Coronary artery (tissue), 2 donors: ENCODE data around the gene MCEE.
"Not testable (repeated sequence)": the region's sequence is repeated elsewhere in the genome, so short reads cannot be mapped to it uniquely, and the experiment has no call there.

Experiments
- DNase-seq: peaks from one replicate; pipeline ENCODE4 v3.0.0-alpha.2; 2017; ENCODE audit warnings: low spot score
- H3K27ac ChIP-seq, 2 donors: fragments of 200-600 bp; sonication (generic); one replicate each; pipeline ENCODE4 v1.5.1; 2016 to 2019
- H3K4me3 ChIP-seq: fragments of 200-600 bp; sonication (generic); 2 replicates; pipeline ENCODE4 v1.5.1; 2016; ENCODE audit warnings: mild to moderate bottlenecking, moderate library complexity
- TF ChIP-seq, protein P1 (sequence below): fragments of 200-600 bp; sonication (generic); IDR thresholded peaks from one replicate; pipeline ENCODE4 v1.5.1; 2019; ENCODE audit warnings: antibody characterized with exemption

Gene MCEE

DNA sequence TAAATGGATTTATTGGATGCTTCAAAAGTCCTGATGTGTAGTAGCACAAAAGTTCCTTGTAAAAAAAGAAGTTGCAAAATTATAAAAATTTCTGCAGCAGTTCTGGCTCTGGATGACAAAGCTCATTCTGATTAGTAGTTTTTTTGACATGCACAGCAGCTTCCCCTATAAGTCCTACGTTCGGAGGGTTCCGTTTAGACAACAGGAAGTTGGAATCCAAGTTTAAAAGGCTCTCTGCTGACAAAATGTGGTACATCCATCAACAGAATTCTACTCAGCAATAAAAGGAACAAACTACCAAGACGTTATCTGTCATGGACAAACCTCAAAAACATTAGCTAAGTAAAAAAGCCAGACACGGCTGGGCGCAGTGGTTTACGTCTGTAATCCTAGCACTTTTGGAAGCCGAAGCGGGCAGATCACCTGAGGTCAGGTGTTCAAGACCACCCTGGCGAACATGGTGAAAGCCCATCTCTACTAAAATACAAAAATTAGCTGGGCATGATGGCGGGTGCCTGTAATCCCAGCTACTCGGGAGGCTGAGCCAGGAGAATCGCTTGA lies 46.2 kb downstream of the MCEE start:
- peak overlapping the region; percentile 53 for H3K4me3 ChIP-seq
- H3K27ac ChIP-seq = peak overlapping the region in 1 of 2 donors; percentile 56
- not testable (repeated sequence) for DNase-seq

DNA sequence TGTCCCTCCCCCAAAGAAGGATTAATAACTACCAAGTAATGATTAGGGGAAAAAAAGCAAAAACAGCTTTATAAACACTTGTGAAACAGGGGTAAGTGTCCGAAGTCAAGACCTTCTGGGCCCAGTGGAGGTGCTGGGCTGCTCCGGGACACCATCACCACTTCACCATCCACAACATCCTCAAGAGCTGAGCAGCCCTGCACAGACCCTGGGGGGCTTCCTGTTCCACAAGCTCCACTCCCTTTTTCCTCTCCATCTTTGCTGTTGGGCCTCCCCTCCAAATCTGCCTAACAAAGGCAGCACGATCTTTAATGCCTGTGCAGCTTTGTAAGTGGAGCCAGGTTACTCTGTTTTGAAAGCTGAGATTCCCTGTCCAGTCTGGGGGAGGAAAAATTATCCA lies 46.7 kb downstream of the MCEE start:
- H3K27ac ChIP-seq, DNase-seq, H3K4me3 ChIP-seq: not testable (repeated sequence)

DNA sequence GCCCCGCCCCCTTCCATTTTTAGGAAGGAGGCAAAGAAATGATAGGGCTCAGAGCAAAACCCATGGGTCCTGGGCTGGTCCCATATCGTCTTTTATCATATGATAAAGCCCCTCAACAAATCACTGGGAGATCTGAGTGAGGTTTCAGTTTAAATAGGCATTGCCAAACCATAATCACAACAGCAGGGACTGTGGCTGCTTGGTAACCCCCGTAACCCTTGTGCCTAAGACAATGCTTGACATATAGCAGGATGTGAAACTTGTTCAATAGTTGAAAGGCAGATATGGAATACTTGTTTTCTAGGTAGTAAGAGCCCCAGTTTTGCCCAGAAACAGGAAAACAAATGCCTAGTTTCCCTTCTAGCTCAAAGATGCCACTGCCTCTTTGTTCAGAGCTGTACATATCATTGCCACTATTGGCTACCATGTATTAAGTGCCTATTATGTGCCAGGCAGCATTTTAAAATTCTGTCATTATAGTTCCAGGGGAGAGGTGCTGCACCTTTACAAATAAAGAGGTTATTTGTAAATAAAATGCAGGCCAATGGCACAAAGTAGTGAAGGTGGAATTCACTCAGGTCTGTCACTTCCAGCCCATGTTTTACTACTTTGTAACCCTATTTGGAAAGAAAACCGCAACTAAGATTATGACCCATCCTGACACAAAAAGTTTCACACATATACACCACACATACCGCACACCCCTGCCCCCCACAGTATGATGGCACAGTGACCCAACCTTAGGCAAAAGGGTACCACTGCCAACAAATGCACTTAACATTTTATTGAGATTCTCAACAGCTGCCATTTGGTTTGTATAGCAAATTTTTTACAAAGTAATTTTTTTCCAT lies 47.4 kb downstream of the MCEE start:
- no peak for DNase-seq
- H3K4me3 ChIP-seq = no peak overlapping the region
- TF ChIP-seq, protein P1, sequence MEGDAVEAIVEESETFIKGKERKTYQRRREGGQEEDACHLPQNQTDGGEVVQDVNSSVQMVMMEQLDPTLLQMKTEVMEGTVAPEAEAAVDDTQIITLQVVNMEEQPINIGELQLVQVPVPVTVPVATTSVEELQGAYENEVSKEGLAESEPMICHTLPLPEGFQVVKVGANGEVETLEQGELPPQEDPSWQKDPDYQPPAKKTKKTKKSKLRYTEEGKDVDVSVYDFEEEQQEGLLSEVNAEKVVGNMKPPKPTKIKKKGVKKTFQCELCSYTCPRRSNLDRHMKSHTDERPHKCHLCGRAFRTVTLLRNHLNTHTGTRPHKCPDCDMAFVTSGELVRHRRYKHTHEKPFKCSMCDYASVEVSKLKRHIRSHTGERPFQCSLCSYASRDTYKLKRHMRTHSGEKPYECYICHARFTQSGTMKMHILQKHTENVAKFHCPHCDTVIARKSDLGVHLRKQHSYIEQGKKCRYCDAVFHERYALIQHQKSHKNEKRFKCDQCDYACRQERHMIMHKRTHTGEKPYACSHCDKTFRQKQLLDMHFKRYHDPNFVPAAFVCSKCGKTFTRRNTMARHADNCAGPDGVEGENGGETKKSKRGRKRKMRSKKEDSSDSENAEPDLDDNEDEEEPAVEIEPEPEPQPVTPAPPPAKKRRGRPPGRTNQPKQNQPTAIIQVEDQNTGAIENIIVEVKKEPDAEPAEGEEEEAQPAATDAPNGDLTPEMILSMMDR = no peak
- H3K27ac ChIP-seq = no peak overlapping the region

DNA sequence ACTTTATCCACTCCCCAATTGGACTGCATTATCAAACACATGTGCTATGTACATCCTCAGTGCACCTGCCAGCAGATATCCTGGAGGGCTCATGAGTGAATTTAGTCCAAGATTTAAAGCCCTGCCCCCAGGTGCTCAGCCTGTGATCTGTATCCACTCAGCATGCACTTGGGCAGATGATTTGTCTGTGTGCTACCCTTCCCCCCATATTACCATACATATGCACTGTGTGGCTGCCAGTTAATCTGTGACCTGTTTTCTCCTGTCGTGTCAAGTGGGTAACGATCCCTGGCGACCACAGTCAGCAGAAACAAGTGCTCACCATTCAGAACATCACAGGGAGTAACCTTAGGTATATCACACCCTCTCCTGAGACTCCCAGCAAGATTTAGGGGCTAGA lies 51.4 kb downstream of the MCEE start:
- TF ChIP-seq, protein P1 = no peak
- no peak overlapping the region for H3K4me3 ChIP-seq
- no peak for DNase-seq
- H3K27ac ChIP-seq = no peak overlapping the region

DNA sequence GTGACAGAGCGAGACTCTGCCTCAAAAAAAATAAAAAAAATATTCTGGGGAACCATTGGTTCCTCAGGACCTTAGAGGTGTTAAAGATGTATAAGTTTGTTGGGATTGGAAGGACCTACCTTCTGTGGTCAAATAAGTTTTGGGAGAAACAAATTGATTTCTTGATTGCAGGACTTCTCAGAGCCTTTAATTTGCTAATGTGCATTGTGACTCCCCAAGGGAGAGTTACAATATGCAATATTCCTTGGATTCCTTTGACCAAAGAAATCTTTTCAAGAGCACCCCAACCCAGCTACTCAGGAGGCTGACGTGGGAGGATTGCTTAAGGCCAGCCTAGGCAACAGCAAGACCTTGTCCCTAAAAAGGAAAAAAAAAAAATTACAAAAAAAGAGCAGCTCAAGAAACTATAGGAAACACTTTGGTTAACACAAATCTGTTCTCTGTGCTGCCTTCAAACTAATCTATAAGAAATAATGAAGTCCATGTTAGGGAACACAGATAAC lies 55.1 kb downstream of the MCEE start:
- no peak overlapping the region for H3K27ac ChIP-seq
- H3K4me3 ChIP-seq = no peak overlapping the region
- DNase-seq = no peak
- TF ChIP-seq, protein P1 = no peak

DNA sequence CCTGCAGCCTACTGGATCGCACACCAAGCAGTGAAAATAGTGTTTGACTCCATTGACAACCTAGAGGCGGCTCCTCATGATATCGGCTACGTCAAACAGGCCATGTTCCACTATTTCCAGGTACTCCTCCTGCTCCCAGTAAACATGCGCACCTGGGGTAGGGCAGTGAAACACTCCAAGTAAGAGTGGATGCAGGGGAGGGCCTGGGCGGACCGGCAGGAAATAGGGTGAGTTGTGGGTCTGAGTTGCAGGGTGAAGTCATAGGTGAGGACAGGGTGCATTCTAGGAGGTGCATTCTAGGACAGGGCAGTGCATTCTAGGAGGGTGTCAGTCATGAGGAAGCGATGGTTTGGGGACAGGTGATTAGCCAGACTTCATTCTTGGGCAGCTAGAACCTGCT lies 56.6 kb downstream of the MCEE start:
- H3K4me3 ChIP-seq = no peak overlapping the region
- no peak overlapping the region for H3K27ac ChIP-seq
- no peak for DNase-seq
- TF ChIP-seq, protein P1 = no peak

DNA sequence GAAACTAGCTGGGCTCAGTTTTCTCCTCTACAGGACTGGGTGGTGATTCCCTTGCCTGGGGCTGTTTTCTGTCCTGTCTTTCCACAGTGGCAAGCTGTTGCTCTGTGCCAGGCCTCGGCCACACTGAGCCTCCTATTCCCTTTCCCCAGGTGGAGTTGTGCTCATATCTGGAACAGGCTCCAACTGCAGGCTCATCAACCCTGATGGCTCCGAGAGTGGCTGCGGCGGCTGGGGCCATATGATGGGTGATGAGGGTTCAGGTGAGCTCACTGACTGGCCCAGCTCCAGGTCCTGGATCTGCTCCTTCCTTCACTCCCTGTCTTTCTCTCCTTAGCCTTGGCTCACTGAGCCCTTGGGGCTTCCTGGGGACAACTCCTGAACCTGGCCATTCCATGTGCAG lies 57.5 kb downstream of the MCEE start:
- TF ChIP-seq, protein P1 = no peak
- Histone ChIP-seq H3K27ac (peak overlapping the region in 1 of 2 donors; percentile 49), H3K4me3 (no peak overlapping the region)
- DNase-seq = no peak
